22Rv1 (cell line): ENCODE data around the gene CTNND2.

ENCODE experiments used
- ZFX ChIP-seq: fragments of 450-650 bp; IDR thresholded peaks from 2 replicates; pipeline ENCODE4 v1.6.1; 2017; ENCODE audit warnings: antibody characterized with exemption, borderline replicate concordance
- TF ChIP-seq, protein P1 (sequence below): fragments of 450-650 bp; IDR thresholded peaks from 2 replicates; pipeline ENCODE4 v1.5.1; 2017; ENCODE audit warnings: mild to moderate bottlenecking

DNA sequence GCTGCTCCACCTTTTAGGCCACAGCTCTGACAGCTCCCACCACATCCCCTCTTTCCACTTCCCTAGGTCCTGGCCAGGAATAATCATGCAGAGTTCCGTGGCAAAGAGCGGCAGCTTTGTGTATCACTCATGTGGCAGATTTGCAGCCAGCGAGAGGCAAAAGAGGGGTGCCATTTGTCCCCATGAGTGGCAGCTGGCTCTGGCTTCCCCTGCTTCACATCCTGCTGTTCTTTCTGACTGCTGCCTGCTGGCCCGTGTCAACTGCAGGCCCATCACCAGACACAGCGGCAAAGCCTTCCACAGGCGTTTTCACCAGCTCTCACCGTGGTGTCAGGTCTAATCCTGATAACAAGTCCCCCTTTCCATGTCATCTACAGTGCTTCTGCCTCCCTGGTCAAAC, 712.6 kb downstream of the CTNND2 start:
- TF ChIP-seq, protein P1, sequence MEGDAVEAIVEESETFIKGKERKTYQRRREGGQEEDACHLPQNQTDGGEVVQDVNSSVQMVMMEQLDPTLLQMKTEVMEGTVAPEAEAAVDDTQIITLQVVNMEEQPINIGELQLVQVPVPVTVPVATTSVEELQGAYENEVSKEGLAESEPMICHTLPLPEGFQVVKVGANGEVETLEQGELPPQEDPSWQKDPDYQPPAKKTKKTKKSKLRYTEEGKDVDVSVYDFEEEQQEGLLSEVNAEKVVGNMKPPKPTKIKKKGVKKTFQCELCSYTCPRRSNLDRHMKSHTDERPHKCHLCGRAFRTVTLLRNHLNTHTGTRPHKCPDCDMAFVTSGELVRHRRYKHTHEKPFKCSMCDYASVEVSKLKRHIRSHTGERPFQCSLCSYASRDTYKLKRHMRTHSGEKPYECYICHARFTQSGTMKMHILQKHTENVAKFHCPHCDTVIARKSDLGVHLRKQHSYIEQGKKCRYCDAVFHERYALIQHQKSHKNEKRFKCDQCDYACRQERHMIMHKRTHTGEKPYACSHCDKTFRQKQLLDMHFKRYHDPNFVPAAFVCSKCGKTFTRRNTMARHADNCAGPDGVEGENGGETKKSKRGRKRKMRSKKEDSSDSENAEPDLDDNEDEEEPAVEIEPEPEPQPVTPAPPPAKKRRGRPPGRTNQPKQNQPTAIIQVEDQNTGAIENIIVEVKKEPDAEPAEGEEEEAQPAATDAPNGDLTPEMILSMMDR = no peak
- no peak for TF ChIP-seq ZFX
